Stomach (tissue), 9 donors: Measurements from ENCODE around the gene PEAK1. TPM values are rescaled to one million over a fixed set of nuclear protein-coding genes. Genes with fewer than 3 reads are reported as not detected.

Experiments used
- DNase-seq, 2 donors: peaks; one replicate each; pipeline versions ENCODE4 v3.0.0 to v3.0.0-alpha.2; 2013 to 2019
- H3K27ac ChIP-seq, 5 donors: fragments of 200-600 bp in 4 of 5; sonication (generic) in 4 of 5; one replicate each; pipeline ENCODE4 v1.5.1; 2013 to 2019; ENCODE audit warnings: mild to moderate bottlenecking in 1 of 5, moderate library complexity in 1 of 5
- H3K27me3 ChIP-seq, 3 donors: fragments of 200-600 bp; sonication (generic); one replicate each; pipeline ENCODE4 v1.5.1; 2017 to 2019; ENCODE audit warnings: mixed run types in 1 of 3
- H3K36me3 ChIP-seq, 4 donors: fragments of 200-600 bp; sonication (generic); 1 replicate in 3 of 4; 2 replicates in 1 of 4; pipeline ENCODE4 v1.5.1; 2016 to 2019
- H3K4me1 ChIP-seq, 4 donors: fragments of 200-600 bp; sonication (generic); one replicate each; pipeline ENCODE4 v1.5.1; 2016 to 2019
- H3K4me3 ChIP-seq, 4 donors: fragments of 200-600 bp; sonication (generic) in 3 of 4; one replicate each; pipeline ENCODE4 v1.5.1; 2016 to 2019; ENCODE audit warnings: mild to moderate bottlenecking in 1 of 4
- H3K9me3 ChIP-seq, 4 donors: fragments of 200-600 bp; sonication (generic); one replicate each; pipeline ENCODE4 v1.5.1; 2016 to 2019
- CTCF ChIP-seq, 7 experiments: fragments of 450-650 bp in 4 of 7; fragments of 200-600 bp in 3 of 7; sonication (generic) in 3 of 7; IDR thresholded peaks; one replicate each; pipeline ENCODE4 v1.5.1; 2016 to 2019; ENCODE audit warnings: antibody characterized with exemption in 7 of 7, control low read depth in 2 of 7, mild to moderate bottlenecking in 1 of 7
- EP300 ChIP-seq: sonication (generic); formaldehyde crosslinking; IDR thresholded peaks from one replicate; pipeline ENCODE4 v1.6.1; 2017; ENCODE audit warnings: antibody characterized with exemption
- POLR2A ChIP-seq, 4 donors: fragments of 450-650 bp; IDR thresholded peaks; one replicate each; pipeline ENCODE4 v1.6.1; 2016; ENCODE audit warnings: antibody characterized with exemption in 4 of 4, control low read depth in 2 of 4, mild to moderate bottlenecking in 1 of 4, moderate library complexity in 1 of 4
- POLR2AphosphoS5 ChIP-seq, 3 donors: sonication (generic); formaldehyde crosslinking; IDR thresholded peaks; one replicate each; pipeline ENCODE4 v1.6.1; 2016; ENCODE audit warnings: antibody characterized with exemption in 3 of 3
- WGBS, 5 donors: extraction: QIAGEN DNeasy Blood & Tissue Kit in 3 of 5; methylation state at CpG; one replicate each; pipeline versions ENCODE4 v1.1.5 to v1.1.7; 2013 to 2018; 5-methylcytosine and 5-hydroxymethylcytosine counted together
- intact Hi-C: fragments of 100-400 bp; cut with DNase I; formaldehyde crosslinking; loops from one replicate; pipeline ENCODE4 v1.15.1; 2023; ENCODE audit warnings: low total_unique reads
- polyA plus RNA-seq, 3 donors: library from polyadenylated mRNA; stranded (reverse); fragments of 200-250 nt; gene quantifications; one replicate each; pipeline ENCODE4 v1.2.3, GENCODE V29; 2013
- total RNA-seq, 5 donors: library from RNA; depleted of rRNA; stranded (reverse); fragments of >200 nt; gene quantifications; one replicate each; pipeline versions ENCODE4 v1.1.0 to v1.2.3, GENCODE V29; 2014 to 2016
- donor health status: healthy with polysubstance abuse.
- donor health status: Bipolar disorder and iron deficiency.
- donor health status: healthy.

The PEAK1 gene
- total and polyA plus RNA-seq, 8 donors: 1.7 to 72.5 (median 19.4) TPM

- Histone ChIP-seq H3K4me3 (peak overlapping the region; percentile 65 to 95 (median 82)), H3K9me3 (no peaks in the 10 kb centered on the region), H3K27me3 (no peaks in the 10 kb centered on the region), H3K27ac (peak overlapping the region; percentile 94 to 99 (median 95)), H3K4me1 (peaks cover 18 to 72% (median 40%) of the 10 kb centered on the region in 4 donors), H3K36me3 (no peaks in the 10 kb centered on the region)
- TF ChIP-seq CTCF (IDR thresholded peaks at IDR 0.05) (no peak), POLR2A (IDR thresholded peaks at IDR 0.05) (no peak), EP300 (no peak), POLR2AphosphoS5 (IDR thresholded peaks at IDR 0.05) (no peak)
- WGBS, 5 donors: 2 to 3% (median 2%) methylated on average over 38 to 71 of the region's 72 CpGs
- DNase-seq: peak; percentile 27 to 81
- intact Hi-C loops: no loop called here
Observed at GRCh38 chr15:77418966-77419835, 703 bp downstream of the PEAK1 start.

GRCh38 chr15:77418391-77418965 is 1.4 kb downstream of the PEAK1 start:
- Histone ChIP-seq H3K36me3 (no peaks in the 10 kb centered on the region), H3K4me1 (peaks cover 18 to 69% (median 38%) of the 10 kb centered on the region in 4 donors), H3K27me3 (no peaks in the 10 kb centered on the region), H3K27ac (peak overlapping the region in 4 of 5 donors; percentile 94 to 97 (median 94)), H3K9me3 (no peaks in the 10 kb centered on the region), H3K4me3 (peak overlapping the region; percentile 65 to 95 (median 82))
- TF ChIP-seq EP300: no peak
- TF ChIP-seq POLR2AphosphoS5 (IDR thresholded peaks at IDR 0.05): no peak
- no peak for TF ChIP-seq CTCF (IDR thresholded peaks at IDR 0.05)
- TF ChIP-seq POLR2A (IDR thresholded peaks at IDR 0.05): no peak
- intact Hi-C loops: no loop called here
- 38 to 66% (median 56%) methylated on average over 8 of the region's 8 CpGs for WGBS, 5 donors
- DNase-seq: no peak

GRCh38 chr15:77417602-77418001 is 2.3 kb downstream of the PEAK1 start:
- intact Hi-C loops: no loop called here
- no peak for DNase-seq
- no peak overlapping the region for H3K4me3 ChIP-seq
- 44 to 55% (median 47%) methylated on average over 3 of the region's 3 CpGs for WGBS, 5 donors
- no peaks in the 10 kb centered on the region for H3K36me3 ChIP-seq
- H3K27me3 ChIP-seq: no peaks in the 10 kb centered on the region
- no peak for TF ChIP-seq EP300
- no peak for TF ChIP-seq POLR2AphosphoS5 (IDR thresholded peaks at IDR 0.05)
- no peak for TF ChIP-seq POLR2A (IDR thresholded peaks at IDR 0.05)
- TF ChIP-seq CTCF (IDR thresholded peaks at IDR 0.05): no peak
- peaks cover 17 to 69% (median 41%) of the 10 kb centered on the region in 4 donors for H3K4me1 ChIP-seq
- peak overlapping the region in 1 of 5 donors; percentile 94 for H3K27ac ChIP-seq
- no peaks in the 10 kb centered on the region for H3K9me3 ChIP-seq

- intact Hi-C loops: no loop called here
- no peaks in the 10 kb centered on the region for H3K27me3 ChIP-seq
- no peak overlapping the region for H3K27ac ChIP-seq
- no peaks in the 10 kb centered on the region for H3K9me3 ChIP-seq
- TF ChIP-seq CTCF (IDR thresholded peaks at IDR 0.05): no peak
- TF ChIP-seq EP300: no peak
- no peak for TF ChIP-seq POLR2AphosphoS5 (IDR thresholded peaks at IDR 0.05)
- TF ChIP-seq POLR2A (IDR thresholded peaks at IDR 0.05): no peak
- no peak overlapping the region for H3K4me3 ChIP-seq
- H3K36me3 ChIP-seq: no peaks in the 10 kb centered on the region
- peaks cover 13 to 66% (median 36%) of the 10 kb centered on the region in 4 donors for H3K4me1 ChIP-seq
- 0 to 83% (median 69%) methylated on average over 1 of the region's 1 CpG for WGBS, 5 donors
- no peak for DNase-seq
Observed at GRCh38 chr15:77416954-77417353, 3.0 kb downstream of the PEAK1 start.
